ENCODE results near the gene MPP3. TPM values are rescaled to one million over a fixed set of nuclear protein-coding genes. Genes with fewer than 3 reads are reported as not detected.
A peak's percentile ranks its signal among the peaks of the same experiment; 100 is the strongest.

MPP3 gene
- total RNA-seq, 4 donors from 2014 or later, result 1.6 to 16.1 (median 10.5) TPM

- no peaks in the 10 kb centered on the region for H3K36me3 ChIP-seq
- no peak overlapping the region for H3K27ac ChIP-seq
- H3K9me3 ChIP-seq, result no peaks in the 10 kb centered on the region
- H3K27me3 ChIP-seq, result no peaks in the 10 kb centered on the region
- TF ChIP-seq CTCF (IDR thresholded peaks at IDR 0.05), result no peak
- no peak for TF ChIP-seq POLR2A (IDR thresholded peaks at IDR 0.05)
- peaks cover 0 to 12% (median 1%) of the 10 kb centered on the region in 4 donors for H3K4me1 ChIP-seq
- no peak for DNase-seq
- H3K4me3 ChIP-seq, result no peak overlapping the region
Observed at GRCh38 chr17:43841282-43841681, 8.3 kb upstream of the MPP3 start.

GRCh38 chr17:43840814-43841213, 7.9 kb upstream of the MPP3 start:
- Histone ChIP-seq H3K27me3 (no peaks in the 10 kb centered on the region), H3K4me1 (peaks cover 0 to 12% (median 1%) of the 10 kb centered on the region in 4 donors), H3K4me3 (no peak overlapping the region), H3K9me3 (no peaks in the 10 kb centered on the region), H3K36me3 (no peaks in the 10 kb centered on the region), H3K27ac (no peak overlapping the region)
- DNase-seq, result no peak
- TF ChIP-seq POLR2A (IDR thresholded peaks at IDR 0.05), result no peak
- TF ChIP-seq CTCF (IDR thresholded peaks at IDR 0.05), result no peak

GRCh38 chr17:43839670-43840108, 6.7 kb upstream of the MPP3 start:
- Histone ChIP-seq H3K9me3 (no peaks in the 10 kb centered on the region), H3K36me3 (no peaks in the 10 kb centered on the region), H3K4me1 (peaks cover 0 to 12% (median 1%) of the 10 kb centered on the region in 4 donors), H3K4me3 (no peak overlapping the region), H3K27me3 (no peaks in the 10 kb centered on the region), H3K27ac (peak overlapping the region in 2 of 4 donors; percentile 35 to 51)
- peak in 2 of 3 donors; percentile 84 to 85 for DNase-seq
- TF ChIP-seq CTCF (IDR thresholded peaks at IDR 0.05) (no peak), POLR2A (IDR thresholded peaks at IDR 0.05) (no peak)

GRCh38 chr17:43834106-43834505, 1.2 kb upstream of the MPP3 start:
- Histone ChIP-seq H3K27me3 (no peaks in the 10 kb centered on the region), H3K36me3 (no peaks in the 10 kb centered on the region), H3K27ac (no peak overlapping the region), H3K9me3 (no peaks in the 10 kb centered on the region), H3K4me3 (no peak overlapping the region), H3K4me1 (peaks cover 0 to 15% (median 8%) of the 10 kb centered on the region in 4 donors)
- no peak for DNase-seq
- no peak for TF ChIP-seq CTCF (IDR thresholded peaks at IDR 0.05)
- TF ChIP-seq POLR2A (IDR thresholded peaks at IDR 0.05), result no peak

- H3K9me3 ChIP-seq, result no peaks in the 10 kb centered on the region
- H3K4me3 ChIP-seq, result peak overlapping the region; percentile 45 to 74 (median 67)
- H3K36me3 ChIP-seq, result no peaks in the 10 kb centered on the region
- TF ChIP-seq POLR2A (IDR thresholded peaks at IDR 0.05), result no peak
- no peak for TF ChIP-seq CTCF (IDR thresholded peaks at IDR 0.05)
- DNase-seq, result peak in 2 of 3 donors; percentile 67 to 76
- peaks cover 0 to 15% (median 8%) of the 10 kb centered on the region in 4 donors for H3K4me1 ChIP-seq
- peak overlapping the region in 2 of 4 donors; percentile 30 to 47 for H3K27ac ChIP-seq
- H3K27me3 ChIP-seq, result no peaks in the 10 kb centered on the region
Observed at GRCh38 chr17:43832168-43832975, 574 bp downstream of the MPP3 start.
